AG09319 (cell line): ENCODE results near the gene IKZF1.

Experiments used
- DNase-seq: peaks from one replicate; pipeline ENCODE4 v3.0.0-alpha.2; 2010; ENCODE audit warnings: low read depth; ENCODE audit errors: extremely low read depth
- CTCF ChIP-seq: IDR thresholded peaks from 2 replicates; pipeline ENCODE4 v1.5.1; 2011; ENCODE audit warnings: low read depth, mild to moderate bottlenecking, inconsistent platforms, low read length, moderate library complexity

IKZF1 gene

GRCh38 chr7:50266635-50267386 is 37.7 kb upstream of the IKZF1 start:
- TF ChIP-seq CTCF = no peak
- no peak for DNase-seq

GRCh38 chr7:50267525-50268041 is 36.9 kb upstream of the IKZF1 start:
- no peak for TF ChIP-seq CTCF
- DNase-seq = no peak

- no peak for TF ChIP-seq CTCF
- DNase-seq = no peak
Measured at GRCh38 chr7:50268223-50268622, 36.3 kb upstream of the IKZF1 start.

GRCh38 chr7:50268990-50269389 is 35.5 kb upstream of the IKZF1 start:
- no peak for TF ChIP-seq CTCF

GRCh38 chr7:50270531-50271018 is 33.9 kb upstream of the IKZF1 start:
- no peak for TF ChIP-seq CTCF
- no peak for DNase-seq

More at GRCh38 chr7:50268990-50269389, 35.5 kb upstream of the IKZF1 start:
- DNase-seq = no peak

GRCh38 chr7:50272808-50273207 is 31.7 kb upstream of the IKZF1 start:
- no peak for TF ChIP-seq CTCF
- DNase-seq = no peak

GRCh38 chr7:50273301-50273700 is 31.2 kb upstream of the IKZF1 start:
- no peak for DNase-seq
- no peak for TF ChIP-seq CTCF
